Activated T-cell treated with anti-CD3 and anti-CD28 coated beads for 24 hours (primary cell): ENCODE measurements around the gene TNFRSF4.
"Not testable (repeated sequence)": the region's sequence is repeated elsewhere in the genome, so short reads cannot be mapped to it uniquely, and the experiment has no call there.

Experiments used
- DNase-seq: peaks from one replicate; pipeline ENCODE4 v3.0.0-alpha.2; 2020; ENCODE audit warnings: low read depth

TNFRSF4 gene

GRCh38 chr1:1182491-1183220, 31.3 kb downstream of the TNFRSF4 start:
- no peak for DNase-seq

- no peak for DNase-seq
Measured at GRCh38 chr1:1181938-1182410, 32.0 kb downstream of the TNFRSF4 start.

- no peak for DNase-seq
Measured at GRCh38 chr1:1181129-1181937, 32.6 kb downstream of the TNFRSF4 start.

GRCh38 chr1:1179983-1180861, 33.7 kb downstream of the TNFRSF4 start:
- no peak for DNase-seq

- no peak for DNase-seq
Measured at GRCh38 chr1:1179346-1179982, 34.5 kb downstream of the TNFRSF4 start.

- DNase-seq, result no peak
Measured at GRCh38 chr1:1178794-1179331, 35.1 kb downstream of the TNFRSF4 start.

- DNase-seq, result no peak
Measured at GRCh38 chr1:1177452-1178206, 36.3 kb downstream of the TNFRSF4 start.

GRCh38 chr1:1176931-1177330, 37.0 kb downstream of the TNFRSF4 start:
- no peak for DNase-seq

GRCh38 chr1:1176063-1176761, 37.7 kb downstream of the TNFRSF4 start:
- not testable (repeated sequence) for DNase-seq

- DNase-seq, result no peak
Measured at GRCh38 chr1:1175221-1176062, 38.5 kb downstream of the TNFRSF4 start.

GRCh38 chr1:1173793-1174415, 40.0 kb downstream of the TNFRSF4 start, which contains the start of gene TTLL10:
Gene TTLL10, plus strand, starts transcription at chr1:1173880. Its CDS starts 5,336 bp downstream, at chr1:1179216.
- no peak for DNase-seq

- DNase-seq, result no peak
Measured at GRCh38 chr1:1173061-1173792, 40.7 kb downstream of the TNFRSF4 start.

- DNase-seq, result no peak
Measured at GRCh38 chr1:1171546-1172340, 42.2 kb downstream of the TNFRSF4 start.

- no peak for DNase-seq
Measured at GRCh38 chr1:1171161-1171545, 42.8 kb downstream of the TNFRSF4 start.

- no peak for DNase-seq
Measured at GRCh38 chr1:1170215-1171091, 43.5 kb downstream of the TNFRSF4 start.
